ENCODE data around the gene APOM.

DNA sequence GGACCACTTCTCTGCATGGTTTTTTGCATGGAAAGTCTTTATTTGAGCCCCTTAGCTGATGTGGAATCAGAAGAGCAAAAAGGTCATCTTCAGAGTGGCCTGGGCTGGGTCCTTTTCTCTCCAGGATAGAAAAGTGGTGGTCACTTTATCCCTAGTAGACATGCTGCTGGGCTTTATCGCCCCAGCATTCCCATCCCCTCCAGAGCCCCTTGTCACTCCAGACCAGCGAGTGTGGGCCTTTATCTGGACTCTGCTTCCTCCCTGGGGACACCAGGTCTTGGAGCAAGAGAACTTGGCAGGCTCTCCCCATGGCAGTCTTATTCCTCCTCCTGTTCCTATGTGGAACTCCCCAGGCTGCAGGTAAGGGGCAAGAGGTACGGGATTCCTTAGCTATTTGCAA lies 50.9 kb downstream of the APOM start, which contains the start of gene LY6G6F:
- no peak for TF ChIP-seq CTCF (IDR thresholded peaks at IDR 0.05 in 8 of 11, conservative IDR thresholded peaks at IDR 0.05 in 3 of 11)
- no peak for TF ChIP-seq POLR2AphosphoS5 (IDR thresholded peaks at IDR 0.05)
- TF ChIP-seq POLR2A (IDR thresholded peaks at IDR 0.05): no peak
